ENCODE data around the gene TRIP13.

TRIP13 gene

DNA sequence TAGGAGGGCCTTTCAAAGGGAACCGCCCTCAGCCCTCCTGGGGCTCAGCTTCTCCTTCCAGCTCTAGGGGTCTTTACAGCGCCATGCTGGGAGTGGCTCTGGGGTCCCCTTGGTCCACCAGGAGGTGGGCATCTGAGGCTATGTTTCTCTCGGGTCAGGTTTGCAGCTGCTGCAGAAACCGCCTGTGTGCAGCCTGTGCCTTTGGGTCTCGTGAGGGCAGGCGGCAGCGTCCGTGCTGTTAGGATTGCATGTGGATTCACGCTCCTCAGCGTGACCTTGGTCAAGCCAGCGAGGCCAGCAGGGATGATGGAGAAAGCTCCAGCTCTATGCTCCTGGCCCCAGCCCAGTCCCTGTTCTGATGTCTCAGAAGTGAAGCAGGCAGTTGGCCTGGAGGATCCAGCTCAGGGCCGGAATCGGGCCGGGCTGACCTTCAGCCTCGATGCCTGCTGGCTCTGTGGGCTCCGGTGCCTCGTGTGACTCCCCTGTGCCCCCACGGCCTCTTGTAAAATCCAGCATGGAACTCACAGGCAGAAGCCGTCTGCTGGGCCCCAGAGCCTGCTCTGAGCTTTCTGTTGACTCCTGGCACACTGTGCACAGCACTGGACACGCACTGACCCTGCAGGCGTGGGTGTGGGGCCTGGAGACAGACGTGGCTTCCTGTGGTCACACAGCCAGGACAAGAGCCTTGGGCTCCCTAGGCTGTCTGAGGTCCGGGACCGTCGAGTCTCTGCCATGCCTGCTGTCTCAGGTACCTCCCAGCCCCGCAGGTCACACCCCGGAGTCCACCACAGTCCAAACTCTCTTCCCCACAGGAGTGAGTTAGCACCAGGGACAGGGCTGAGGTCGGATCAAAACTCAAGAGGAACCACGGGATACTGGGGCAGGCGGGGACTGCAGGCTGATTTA, 54.3 kb downstream of the TRIP13 start:
- DNase-seq: no peak
- H3K27me3 ChIP-seq: peaks cover 0 to 68% of the 10 kb centered on the region in 2 donors
- H3K9me3 ChIP-seq: peaks cover 0 to 18% (median 0%) of the 10 kb centered on the region in 3 donors
- TF ChIP-seq CTCF (IDR thresholded peaks at IDR 0.05): no peak
- no peak overlapping the region for H3K4me3 ChIP-seq
- intact Hi-C loops (cut with DNase I; ENCODE audit: low total_unique reads): no loop called here
- H3K36me3 ChIP-seq: no peaks in the 10 kb centered on the region
- H3K4me1 ChIP-seq: peaks cover 0 to 17% (median 0%) of the 10 kb centered on the region in 4 donors
- H3K27ac ChIP-seq: no peak overlapping the region

GRCh38 chr5:947626-948471, 55.2 kb downstream of the TRIP13 start:
- no peak for TF ChIP-seq CTCF (IDR thresholded peaks at IDR 0.05)
- H3K4me3 ChIP-seq: no peak overlapping the region
- H3K27ac ChIP-seq: no peak overlapping the region
- intact Hi-C loops (cut with DNase I; ENCODE audit: low total_unique reads): no loop called here
- peaks cover 0 to 77% of the 10 kb centered on the region in 2 donors for H3K27me3 ChIP-seq
- H3K36me3 ChIP-seq: no peaks in the 10 kb centered on the region
- peaks cover 0 to 17% (median 0%) of the 10 kb centered on the region in 4 donors for H3K4me1 ChIP-seq
- peaks cover 0 to 18% (median 0%) of the 10 kb centered on the region in 3 donors for H3K9me3 ChIP-seq
- no peak for DNase-seq

- Histone ChIP-seq H3K4me3 (no peak overlapping the region), H3K27me3 (peaks cover 0 to 77% of the 10 kb centered on the region in 2 donors), H3K4me1 (peaks cover 0 to 17% (median 0%) of the 10 kb centered on the region in 4 donors), H3K27ac (no peak overlapping the region), H3K36me3 (no peaks in the 10 kb centered on the region), H3K9me3 (peaks cover 0 to 18% (median 0%) of the 10 kb centered on the region in 3 donors)
- no peak for DNase-seq
- intact Hi-C loops (cut with DNase I; ENCODE audit: low total_unique reads): no loop called here
- TF ChIP-seq CTCF (IDR thresholded peaks at IDR 0.05): no peak
These were observed 56.0 kb downstream of the TRIP13 start for GRCh38 chr5:948472-949274.

- Histone ChIP-seq H3K27me3 (peaks cover 0 to 82% of the 10 kb centered on the region in 2 donors), H3K4me3 (no peak overlapping the region), H3K9me3 (peaks cover 0 to 18% (median 0%) of the 10 kb centered on the region in 3 donors), H3K4me1 (peaks cover 0 to 17% (median 0%) of the 10 kb centered on the region in 4 donors), H3K27ac (no peak overlapping the region), H3K36me3 (no peaks in the 10 kb centered on the region)
- TF ChIP-seq CTCF (IDR thresholded peaks at IDR 0.05): no peak
- DNase-seq: no peak
- intact Hi-C loops (cut with DNase I; ENCODE audit: low total_unique reads): no loop called here
These were observed 56.5 kb downstream of the TRIP13 start for GRCh38 chr5:949275-949543.

Data from tibial artery (tissue), 4 donors.